HG02852 (cell line): Measurements from ENCODE around the gene ZNF516.

Experiments
- ATAC-seq: cut with Tn5 transposase; IDR thresholded peaks from one replicate; pipeline ENCODE4 v1.9.1; 2021; ENCODE audit warnings: mild to moderate bottlenecking, moderate library complexity; ENCODE audit not compliant: unreplicated experiment

The ZNF516 gene

GRCh38 chr18:76442413-76443171, 52.5 kb downstream of the ZNF516 start:
- ATAC-seq = no peak

- ATAC-seq = no peak
Observed at GRCh38 chr18:76441668-76442412, 53.2 kb downstream of the ZNF516 start.

GRCh38 chr18:76441002-76441667, 53.9 kb downstream of the ZNF516 start:
- ATAC-seq = no peak

GRCh38 chr18:76437910-76438309, 57.1 kb downstream of the ZNF516 start:
- ATAC-seq = no peak

- ATAC-seq = no peak
Observed at GRCh38 chr18:76437011-76437410, 58.0 kb downstream of the ZNF516 start.

GRCh38 chr18:76436342-76436741, 58.7 kb downstream of the ZNF516 start:
- no peak for ATAC-seq

GRCh38 chr18:76435316-76435989, 59.6 kb downstream of the ZNF516 start:
- ATAC-seq = no peak

GRCh38 chr18:76434452-76434851, 60.6 kb downstream of the ZNF516 start:
- no peak for ATAC-seq

- no peak for ATAC-seq
Observed at GRCh38 chr18:76433788-76434187, 61.3 kb downstream of the ZNF516 start.

GRCh38 chr18:76432970-76433767, 61.9 kb downstream of the ZNF516 start:
- ATAC-seq = no peak

GRCh38 chr18:76432274-76432755, 62.7 kb downstream of the ZNF516 start:
- ATAC-seq = no peak

- ATAC-seq = no peak
Observed at GRCh38 chr18:76431437-76432273, 63.4 kb downstream of the ZNF516 start.

GRCh38 chr18:76430636-76431035, 64.4 kb downstream of the ZNF516 start:
- no peak for ATAC-seq

GRCh38 chr18:76429262-76430126, 65.5 kb downstream of the ZNF516 start:
- ATAC-seq = no peak

GRCh38 chr18:76428396-76429261, 66.4 kb downstream of the ZNF516 start:
- no peak for ATAC-seq

- ATAC-seq = no peak
Observed at GRCh38 chr18:76426737-76427305, 68.2 kb downstream of the ZNF516 start.
